ENCODE measurements around the gene RHBG.
"Not testable (repeated sequence)": the region's sequence is repeated elsewhere in the genome, so short reads cannot be mapped to it uniquely, and the experiment has no call there.

RHBG gene

DNA sequence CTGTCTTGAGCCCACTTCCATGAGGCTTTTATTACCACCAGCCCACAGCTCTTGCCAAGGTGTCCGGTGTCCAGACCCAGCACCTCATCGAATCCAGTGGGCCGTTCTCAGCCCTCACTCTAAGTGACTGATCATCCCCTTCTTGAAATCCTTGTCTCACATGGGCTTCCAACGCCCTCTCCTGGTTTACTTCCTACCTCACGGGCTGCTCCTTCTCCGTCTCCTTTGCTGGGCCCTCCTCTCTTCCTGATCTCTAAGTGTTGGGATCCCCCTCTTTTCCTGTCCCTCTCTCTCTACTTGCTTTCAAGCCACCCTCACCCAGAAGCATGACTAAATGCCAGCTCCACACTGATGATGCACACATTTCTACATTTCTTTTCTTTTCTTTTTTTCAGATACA lies 9.0 kb upstream of the RHBG start:
- DNase-seq (ENCODE audit: low read depth in 3 of 3): no peak

DNA sequence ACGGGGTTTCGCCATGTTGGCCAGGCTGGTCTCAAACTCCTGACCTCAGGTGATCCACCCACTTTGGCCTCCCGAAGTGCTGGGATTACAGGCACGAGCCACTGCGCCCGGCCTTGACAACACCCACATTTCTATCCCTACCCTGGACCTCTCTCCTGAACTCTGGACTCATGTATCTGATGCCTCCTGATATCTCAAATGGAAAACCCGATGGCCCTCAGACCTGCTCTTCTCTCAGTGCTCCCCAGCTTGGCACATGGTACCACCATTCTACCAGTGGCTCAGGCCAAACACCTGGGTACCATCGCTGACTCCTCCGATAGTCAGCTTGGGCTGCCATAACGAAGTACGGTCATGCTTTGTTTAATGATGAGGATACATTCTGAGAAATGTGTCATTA lies 8.5 kb upstream of the RHBG start:
- DNase-seq (ENCODE audit: low read depth in 3 of 3): no peak

DNA sequence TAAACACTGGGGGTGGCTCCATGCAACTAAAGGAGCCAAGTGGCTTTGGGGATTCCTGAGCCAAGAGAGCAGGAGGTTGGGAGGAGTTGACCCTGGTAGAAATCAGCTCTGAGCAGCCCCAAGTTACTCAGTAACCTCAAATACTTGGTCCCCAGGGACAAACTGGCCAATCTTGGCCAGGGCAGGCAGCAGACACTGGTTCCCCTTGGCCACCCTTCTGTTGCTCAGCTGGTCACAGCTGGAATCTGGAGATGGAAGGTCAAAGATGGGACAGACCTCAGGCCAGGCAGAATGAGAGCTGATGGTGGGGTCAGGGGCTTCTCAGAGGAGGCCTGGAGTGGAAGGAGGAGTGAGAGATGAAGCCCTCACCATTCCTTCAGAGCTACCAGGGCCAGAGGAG lies 3.3 kb upstream of the RHBG start:
- no peak for DNase-seq (ENCODE audit: low read depth in 3 of 3)

DNA sequence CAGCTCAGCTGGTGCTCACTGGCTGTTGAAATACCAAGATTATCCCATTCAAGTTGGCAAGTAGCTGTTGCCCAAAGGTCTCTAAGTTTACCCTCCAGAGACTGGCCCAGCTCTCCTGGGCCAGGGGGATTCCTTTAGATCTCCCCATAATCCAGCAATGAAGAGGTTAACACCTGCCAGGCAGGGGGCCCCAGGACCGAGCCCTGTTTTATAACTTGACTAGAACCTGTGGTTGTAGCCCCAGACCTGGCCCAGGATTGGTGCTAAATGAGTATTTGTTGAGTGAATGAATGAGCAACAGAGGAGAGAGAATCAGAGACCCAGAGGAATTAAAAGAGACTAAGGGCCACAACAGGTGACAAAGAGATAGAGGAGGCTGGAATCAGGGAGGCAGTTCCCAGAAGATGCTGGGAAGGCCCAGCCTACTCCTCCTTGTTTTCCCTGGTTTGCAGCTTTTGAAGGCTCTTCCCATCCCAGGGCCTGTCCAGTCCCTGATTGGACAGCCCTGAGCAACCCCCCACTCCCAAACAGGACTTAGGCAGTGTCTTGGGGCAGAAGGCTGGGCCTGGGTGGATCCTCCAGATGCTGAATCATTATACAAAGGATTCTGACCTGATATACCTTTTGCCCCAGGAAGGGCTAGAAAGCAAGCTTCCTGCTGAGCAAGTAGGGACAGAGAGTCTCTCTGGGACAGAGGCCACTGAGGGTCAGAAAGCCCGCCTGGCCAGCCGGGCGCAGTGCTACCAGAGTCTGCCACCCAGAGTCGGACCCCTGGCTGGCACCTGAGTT lies 2.4 kb upstream of the RHBG start:
- DNase-seq (ENCODE audit: low read depth in 3 of 3): no peak

DNA sequence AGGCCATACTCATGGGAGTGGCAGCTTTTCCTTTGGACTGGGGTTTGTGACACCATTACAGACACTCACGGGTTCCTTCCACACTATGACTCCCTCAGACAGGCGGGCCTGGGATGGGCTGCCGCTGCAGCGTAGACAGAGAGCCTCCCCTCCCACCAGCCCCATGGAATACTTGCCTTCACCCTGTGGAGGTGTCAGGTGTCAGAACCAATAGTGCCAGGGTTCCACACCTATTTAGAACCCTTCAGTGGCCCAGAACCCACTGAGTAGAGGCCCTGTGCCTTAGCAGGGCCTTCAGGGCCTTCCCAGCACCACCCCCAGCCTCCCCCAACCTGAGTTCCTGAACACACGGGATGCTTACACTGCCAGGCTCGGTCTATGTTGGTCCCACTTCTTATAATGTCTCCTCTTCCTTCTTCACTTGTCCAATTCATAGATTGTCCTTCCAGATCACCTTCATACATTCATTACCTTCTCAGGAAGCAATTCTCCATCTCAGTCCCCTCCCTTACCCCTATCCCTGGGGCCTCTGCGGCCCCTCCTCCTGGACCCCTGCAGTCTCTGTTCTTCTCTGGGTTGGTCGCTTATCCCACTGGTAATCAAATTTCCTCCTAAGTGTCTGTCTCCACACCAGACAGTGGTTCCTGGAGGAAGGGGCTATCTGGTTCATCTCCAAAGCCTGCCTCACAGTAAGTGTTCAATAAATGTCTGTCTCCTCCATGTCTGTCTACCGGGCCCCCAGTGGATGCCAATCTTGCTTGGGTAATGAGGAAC lies 1.4 kb upstream of the RHBG start:
- DNase-seq (ENCODE audit: low read depth in 3 of 3): no peak

DNA sequence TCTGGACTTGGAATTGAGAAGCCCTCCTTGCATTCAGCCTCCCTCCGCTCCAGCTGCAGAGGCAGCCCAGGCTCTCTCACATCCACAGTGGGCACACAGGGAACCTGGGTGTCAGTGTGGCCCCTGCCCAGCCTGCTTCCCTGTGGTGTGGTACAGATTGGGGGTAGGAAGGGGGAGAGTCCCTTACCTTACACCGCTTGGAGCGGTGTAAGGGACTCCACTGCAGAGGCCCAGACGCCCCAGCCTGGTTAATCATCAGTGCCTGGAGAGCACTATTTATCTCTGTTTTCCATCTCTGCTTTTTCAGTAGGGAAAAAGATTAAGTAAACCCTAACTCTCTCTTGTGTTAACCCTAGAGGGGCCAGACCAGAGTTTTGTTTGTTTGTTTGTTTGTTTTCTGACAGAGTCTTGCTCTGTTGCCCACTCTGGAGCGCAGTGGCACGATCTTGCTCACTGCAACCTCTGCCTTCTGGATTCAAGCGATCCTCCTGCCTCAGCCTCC lies 803 bp upstream of the RHBG start:
- DNase-seq (ENCODE audit: low read depth in 3 of 3): no peak

DNA sequence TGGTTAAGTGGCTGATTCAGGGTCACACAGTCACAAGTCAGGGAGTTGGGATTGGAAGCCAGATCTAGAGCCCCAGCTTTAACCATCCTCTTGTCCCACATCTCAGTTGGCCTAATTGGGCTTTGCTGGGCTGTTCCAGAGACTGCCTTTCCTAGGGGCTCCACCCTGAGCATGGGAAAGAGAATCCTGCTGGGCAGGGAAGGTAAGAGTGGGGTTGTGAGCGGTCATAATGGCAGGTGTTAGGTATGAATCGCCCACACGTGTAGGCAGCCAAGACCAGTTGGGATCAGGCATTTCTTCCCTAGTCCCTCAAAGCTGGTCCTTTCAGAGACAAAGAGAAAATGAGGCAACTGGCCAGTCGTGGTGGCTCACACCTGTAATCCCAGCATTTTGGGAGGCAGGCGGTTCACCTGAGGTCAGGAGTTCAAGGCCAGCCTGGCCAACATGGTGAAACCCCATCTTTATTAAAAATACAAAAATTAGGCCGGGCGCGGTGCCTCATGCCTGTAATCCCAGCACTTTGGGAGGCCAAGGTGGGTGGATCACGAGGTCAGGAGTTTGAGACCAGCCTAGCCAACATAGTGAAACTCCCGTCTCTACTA lies 775 bp downstream of the RHBG start:
- DNase-seq (ENCODE audit: low read depth in 3 of 3): not testable (repeated sequence)

DNA sequence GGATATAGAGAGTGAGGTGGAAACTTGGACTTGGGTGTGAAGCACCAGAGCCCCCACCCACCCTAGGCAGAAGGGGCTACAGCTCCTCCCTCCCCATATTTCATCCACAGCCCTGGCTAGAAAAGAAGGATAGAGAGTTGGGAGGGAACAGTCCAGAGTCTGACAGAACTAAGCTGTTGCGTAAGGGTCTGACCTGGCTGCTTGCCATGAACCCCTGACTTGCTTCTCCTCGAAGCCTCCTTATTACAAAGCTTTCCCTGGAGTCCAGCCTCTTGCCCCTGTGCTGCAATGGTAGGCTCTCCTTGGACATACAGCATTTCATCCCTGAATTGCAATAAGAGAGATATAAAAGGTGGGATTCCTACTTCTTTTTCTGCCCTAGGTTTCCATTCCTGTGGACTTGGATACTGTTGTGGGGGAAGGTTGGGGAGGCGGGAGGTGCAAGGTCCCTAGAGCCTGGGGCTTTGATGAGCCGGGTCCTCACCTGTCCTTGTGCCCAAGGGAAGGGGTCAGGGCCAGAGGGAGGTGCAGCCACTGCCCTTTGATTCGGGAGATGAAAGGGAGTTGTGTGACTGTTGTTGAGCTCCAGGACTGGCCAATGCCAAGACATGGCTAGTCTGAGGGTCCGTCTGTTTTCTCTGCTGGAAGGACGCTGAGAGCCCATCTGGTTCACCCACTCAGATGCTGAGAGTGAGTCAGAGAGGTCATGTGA lies 2.7 kb downstream of the RHBG start:
- no peak for DNase-seq (ENCODE audit: low read depth in 3 of 3)

DNA sequence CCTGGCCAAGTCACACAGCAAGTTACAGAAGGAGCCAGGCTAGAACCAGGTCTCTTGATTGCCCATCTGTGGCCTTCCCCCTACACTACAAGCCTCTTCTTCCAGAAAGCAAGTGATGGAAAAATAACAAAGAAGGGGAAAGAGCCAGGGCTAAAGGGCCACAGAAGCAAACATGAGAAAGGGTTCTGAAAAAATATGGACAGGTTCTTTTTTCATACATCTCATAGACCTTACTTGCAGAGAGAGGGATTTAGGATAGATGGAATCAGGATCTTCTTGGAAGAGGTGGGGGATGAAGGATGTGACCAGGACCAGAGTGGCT lies 3.2 kb downstream of the RHBG start:
- no peak for DNase-seq (ENCODE audit: low read depth in 3 of 3)

DNA sequence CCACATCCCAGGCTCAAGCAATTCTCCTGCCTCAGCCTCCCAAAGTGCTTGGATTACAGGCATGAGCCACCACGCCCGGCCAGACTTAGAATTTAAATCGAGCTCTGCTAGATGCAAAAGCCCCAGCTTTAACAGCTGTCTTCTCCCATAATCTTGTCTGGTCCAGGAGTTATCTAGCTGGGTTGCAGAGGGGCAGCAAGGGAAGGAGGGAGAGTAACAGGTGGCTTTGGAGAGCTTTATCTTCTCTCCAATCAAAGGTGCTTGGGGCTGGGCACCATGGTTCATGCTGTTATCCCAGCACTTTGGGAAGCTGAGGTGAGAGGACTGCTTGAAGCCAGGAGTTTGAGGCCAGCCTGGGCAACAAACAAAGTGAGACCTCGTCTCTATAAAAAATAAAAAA lies 3.9 kb downstream of the RHBG start:
- DNase-seq (ENCODE audit: low read depth in 3 of 3): no peak

DNA sequence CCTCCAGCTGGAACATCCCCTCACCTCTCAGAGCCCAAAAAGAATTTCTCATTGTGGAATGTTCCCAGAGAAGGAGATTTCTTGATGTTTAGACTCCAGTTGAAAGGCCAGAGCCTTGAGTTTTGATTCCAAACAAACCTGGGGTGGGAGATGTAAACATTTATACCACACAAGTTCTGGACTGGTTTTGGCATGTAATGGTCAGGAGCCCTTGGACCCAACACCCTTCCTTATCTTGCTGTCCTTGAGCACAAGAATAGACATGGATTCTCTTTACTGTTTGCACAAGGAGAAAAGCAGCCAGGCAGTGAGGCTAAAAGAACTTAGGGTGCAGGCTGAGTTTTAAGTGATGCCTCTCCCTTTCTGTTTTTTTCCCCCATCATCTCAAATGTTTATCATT lies 4.5 kb downstream of the RHBG start:
- no peak for DNase-seq (ENCODE audit: low read depth in 3 of 3)

DNA sequence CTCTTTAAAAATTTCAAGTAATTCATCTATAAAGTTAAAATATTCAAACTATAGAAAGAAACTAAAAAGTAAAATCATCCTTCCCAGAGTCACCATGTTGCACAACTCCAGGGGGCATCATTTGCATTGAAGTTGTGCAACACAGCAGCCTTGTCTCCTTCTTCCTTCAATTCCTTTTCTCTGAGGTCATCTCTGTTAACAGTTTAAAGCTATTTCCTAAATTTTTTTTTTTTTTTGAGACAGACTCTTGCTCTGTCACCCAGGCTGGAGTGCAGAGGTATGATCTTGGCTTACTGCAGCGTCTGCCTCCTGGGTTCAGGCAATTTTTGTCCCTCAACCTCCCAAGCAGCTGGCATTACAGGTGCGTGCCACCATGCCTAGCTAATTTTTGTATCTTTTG lies 7.1 kb downstream of the RHBG start:
- no peak for DNase-seq (ENCODE audit: low read depth in 3 of 3)

DNA sequence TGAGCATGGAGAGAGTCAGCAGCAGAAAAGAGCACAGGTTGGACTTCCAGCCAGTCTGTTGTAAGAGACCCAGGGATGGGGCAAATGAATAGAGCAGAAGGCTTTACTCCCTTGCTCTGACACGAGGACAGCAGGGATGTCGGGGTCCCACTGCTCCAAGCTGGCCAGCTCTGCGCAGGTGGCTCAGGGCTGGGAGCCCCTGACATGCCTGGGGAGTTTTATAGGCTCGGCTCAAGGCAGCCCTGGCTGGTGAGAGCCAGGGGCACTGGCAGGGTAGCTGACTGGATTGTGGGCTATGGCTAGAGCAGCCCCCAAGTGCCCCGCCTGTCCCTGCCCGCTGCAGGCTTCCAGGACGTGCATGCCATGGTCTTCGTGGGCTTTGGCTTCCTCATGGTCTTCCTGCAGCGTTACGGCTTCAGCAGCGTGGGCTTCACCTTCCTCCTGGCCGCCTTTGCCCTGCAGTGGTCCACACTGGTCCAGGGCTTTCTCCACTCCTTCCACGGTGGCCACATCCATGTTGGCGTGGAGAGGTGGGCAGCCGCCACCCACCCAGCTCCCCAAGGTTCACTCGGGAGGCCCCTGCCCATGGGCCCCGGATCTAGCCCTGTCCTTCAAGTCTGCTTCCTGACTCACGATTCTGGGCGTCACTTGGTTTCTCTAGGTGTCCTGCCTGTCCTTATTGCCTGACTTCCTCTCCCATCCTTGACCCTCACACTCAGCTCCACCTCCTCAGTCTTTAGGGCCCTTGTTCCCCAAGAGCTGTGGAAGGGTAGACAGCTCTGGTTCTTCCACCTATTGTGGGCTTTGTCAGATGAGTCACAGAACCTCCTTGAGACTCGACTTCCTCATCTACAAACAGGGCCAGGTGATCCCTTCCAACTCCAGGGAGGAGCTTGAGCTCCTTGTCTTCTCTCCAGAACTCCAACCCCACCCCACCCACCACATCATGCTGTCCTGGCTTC lies 8.2 kb downstream of the RHBG start:
- no peak for DNase-seq (ENCODE audit: low read depth in 3 of 3)

DNA sequence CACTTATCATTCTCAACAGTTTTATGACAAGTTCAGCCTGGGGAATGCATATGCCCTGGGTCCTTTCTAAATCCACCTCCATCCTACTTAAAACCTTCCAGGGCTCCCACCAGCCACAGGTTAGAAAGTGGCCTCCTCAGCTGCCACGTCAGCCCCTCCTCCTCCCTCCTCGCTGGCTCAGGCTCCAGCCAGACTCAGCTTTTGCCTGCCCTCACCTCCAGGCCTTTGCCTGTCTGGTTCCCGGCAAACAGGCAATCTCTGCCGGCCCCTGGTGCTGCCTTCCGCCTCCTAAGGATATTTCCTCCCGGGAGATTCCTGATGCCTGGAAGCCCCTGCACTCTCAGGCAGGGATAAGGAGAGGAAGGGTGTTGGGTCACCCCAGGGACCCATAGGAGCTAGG lies 9.5 kb downstream of the RHBG start:
- DNase-seq (ENCODE audit: low read depth in 3 of 3): no peak

DNA sequence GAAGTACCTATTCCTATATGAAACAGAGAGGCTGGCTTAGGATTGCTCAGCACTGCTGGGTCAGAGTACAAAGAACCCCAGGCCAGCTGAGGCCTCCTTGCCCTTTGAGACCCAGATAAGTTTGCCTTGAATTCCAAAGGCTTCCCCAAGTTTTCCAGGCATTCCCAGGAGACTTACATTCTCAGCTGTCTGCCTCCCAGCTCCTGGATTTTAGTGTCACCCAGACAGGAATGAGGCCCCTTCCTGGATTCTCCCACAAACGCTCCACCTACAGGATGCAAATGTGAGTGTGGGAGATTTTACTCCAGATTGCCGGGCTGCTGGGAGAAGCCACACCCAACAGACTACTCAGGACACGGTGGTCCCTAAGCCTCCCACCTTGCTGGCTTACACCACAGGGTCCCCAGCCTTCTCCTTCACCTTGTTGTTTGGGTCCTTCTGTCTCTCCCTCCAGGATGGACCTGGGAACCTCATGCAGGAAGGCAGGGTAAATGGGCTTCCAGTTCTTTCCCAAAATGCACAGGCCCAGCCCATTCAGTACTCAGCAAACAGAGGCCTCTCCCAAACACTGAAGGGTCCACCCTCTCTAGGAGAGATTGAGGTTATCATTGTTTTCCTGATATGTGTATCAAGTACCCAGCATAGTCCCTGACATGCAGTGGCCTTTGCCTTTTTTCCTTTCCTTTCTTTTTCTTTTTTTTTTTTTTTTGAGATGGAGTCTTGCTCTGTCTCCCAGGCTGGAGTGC lies 10.6 kb downstream of the RHBG start:
- no peak for DNase-seq (ENCODE audit: low read depth in 3 of 3)

DNA sequence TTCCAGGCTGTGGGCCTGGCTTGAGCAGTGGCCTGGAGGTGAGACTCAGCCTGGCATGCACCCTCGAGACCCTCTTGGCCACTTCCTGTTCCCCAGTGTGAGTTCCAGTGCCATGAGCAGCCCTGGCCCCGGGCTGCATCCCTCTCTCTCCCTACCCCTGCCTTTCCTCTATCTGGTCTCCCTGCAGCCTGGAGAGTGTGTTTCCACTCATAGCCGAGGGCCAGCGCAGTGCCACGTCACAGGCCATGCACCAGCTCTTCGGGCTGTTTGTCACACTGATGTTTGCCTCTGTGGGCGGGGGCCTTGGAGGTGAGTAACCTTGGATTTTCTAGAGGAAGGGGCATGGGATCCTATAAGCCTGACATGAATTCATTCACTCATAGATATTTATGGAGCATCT lies 13.6 kb downstream of the RHBG start:
- no peak for DNase-seq (ENCODE audit: low read depth in 3 of 3)

DNA sequence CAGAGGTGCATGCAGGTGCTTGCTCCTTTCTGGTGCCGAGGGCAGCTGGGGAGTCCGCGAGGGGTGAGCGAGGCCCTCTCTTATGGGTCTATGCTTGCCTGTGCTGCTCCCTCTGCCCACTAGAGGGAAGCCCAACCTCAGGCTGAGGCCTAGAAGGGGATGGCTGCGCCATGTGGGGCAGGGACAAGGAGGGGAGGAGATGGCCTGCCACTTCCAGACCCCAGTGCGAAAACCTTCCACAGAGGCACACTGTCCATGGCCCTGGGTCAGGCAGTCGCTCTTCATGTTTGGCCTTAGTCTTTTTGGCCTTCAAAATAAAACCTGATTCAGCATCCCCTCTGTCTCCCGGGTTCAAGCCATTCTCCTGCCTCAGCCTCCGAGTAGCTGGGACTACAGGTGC lies 14.0 kb downstream of the RHBG start:
- DNase-seq (ENCODE audit: low read depth in 3 of 3): peak; percentile 26 to 38 (median 26)

DNA sequence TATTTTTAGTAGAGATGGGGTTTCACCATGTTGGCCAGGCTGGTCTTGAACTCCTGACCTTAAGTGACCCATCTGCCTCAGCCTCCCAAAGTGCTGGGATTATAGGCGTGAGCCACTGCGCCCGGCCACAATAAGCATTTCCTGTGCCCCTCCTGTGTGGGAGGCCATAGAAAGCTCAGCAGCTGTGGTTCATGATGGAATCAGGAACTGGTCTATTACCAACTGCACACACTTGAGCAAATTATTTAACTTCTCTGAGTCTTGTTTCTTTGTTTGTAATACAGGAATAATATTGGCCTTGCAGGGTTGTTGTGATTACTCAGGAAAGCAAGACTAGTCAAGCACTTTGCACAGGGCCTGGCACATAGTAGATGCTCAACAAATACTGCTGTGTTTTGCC lies 15.0 kb downstream of the RHBG start:
- no peak for DNase-seq (ENCODE audit: low read depth in 3 of 3)

DNA sequence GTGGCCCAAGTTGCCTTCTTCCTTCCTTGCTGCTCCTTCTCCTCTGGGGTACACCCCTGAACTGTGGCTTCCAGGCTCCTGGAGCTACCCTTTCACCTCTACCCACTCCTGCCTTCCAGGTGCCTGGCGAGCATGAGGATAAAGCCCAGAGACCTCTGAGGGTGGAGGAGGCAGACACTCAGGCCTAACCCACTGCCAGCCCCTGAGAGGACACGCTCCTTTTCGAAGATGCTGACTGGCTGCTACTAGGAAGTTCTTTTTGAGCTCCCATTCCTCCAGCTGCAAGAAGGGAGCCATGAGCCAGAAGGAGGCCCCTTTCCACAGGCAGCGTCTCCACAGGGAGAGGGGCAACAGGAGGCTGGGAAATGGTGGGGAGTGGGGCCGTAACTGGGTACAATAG lies 15.6 kb downstream of the RHBG start:
- no peak for DNase-seq (ENCODE audit: low read depth in 3 of 3)

DNA sequence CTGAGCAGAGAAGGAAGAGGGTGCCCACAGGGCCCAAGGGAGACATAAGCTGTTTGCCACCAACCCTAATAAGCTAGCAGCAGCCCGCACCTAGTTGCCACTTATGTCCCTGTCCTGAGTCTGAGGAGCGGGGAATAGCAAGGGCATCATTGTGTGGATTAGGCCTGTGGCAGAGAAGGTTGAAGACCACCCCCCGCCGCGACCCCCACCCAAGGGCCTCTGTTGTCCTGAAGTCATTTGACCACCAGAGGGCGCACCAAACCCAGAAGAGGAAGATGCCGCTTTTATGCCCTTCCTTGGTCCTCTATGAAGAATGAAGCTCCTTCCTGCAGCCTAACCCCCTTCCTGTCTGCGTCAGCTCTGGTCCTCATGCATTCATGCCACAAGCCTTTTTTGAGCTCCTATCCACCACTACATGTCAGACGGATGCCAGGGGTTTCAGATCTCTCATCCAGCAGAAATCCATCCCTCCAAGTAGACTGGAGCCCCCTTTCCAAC lies 16.6 kb downstream of the RHBG start:
- DNase-seq (ENCODE audit: low read depth in 3 of 3): peak; percentile 50 to 63 (median 54)
